ENCODE results near the gene SLC12A7. TPM values are rescaled to one million over a fixed set of nuclear protein-coding genes. Genes with fewer than 3 reads are reported as not detected.
"Not testable (repeated sequence)": the region's sequence is repeated elsewhere in the genome, so short reads cannot be mapped to it uniquely, and the experiment has no call there.

The SLC12A7 gene
- total RNA-seq, 1 donor from 2014 or later, result 24.5 TPM

GRCh38 chr5:1158647-1159340 lies 46.9 kb upstream of the SLC12A7 start:
- Mint-ChIP-seq H3K4me3 (ENCODE audit: unreplicated experiment) (no peak overlapping the region), H3K9me3 (ENCODE audit: unreplicated experiment) (no peaks in the 10 kb centered on the region), H3K4me1 (ENCODE audit: unreplicated experiment) (peaks cover 5% of the 10 kb centered on the region), H3K27me3 (ENCODE audit: unreplicated experiment) (peaks cover 16% of the 10 kb centered on the region), H3K36me3 (ENCODE audit: low read depth, unreplicated experiment) (peaks cover 14% of the 10 kb centered on the region), H3K27ac (ENCODE audit: unreplicated experiment) (no peak overlapping the region)
- no peak for DNase-seq (ENCODE audit: low spot score)
- TF ChIP-seq CTCF (IDR thresholded peaks at IDR 0.05; ENCODE audit: unreplicated experiment), result no peak

- peaks cover 14% of the 10 kb centered on the region for H3K36me3 Mint-ChIP-seq (ENCODE audit: low read depth, unreplicated experiment)
- H3K9me3 Mint-ChIP-seq (ENCODE audit: unreplicated experiment), result not testable (repeated sequence)
- peak overlapping the region; percentile 1 for H3K4me3 Mint-ChIP-seq (ENCODE audit: unreplicated experiment)
Observed at GRCh38 chr5:1157461-1157986, 45.7 kb upstream of the SLC12A7 start.

GRCh38 chr5:1156754-1157460 lies 45.0 kb upstream of the SLC12A7 start:
- Mint-ChIP-seq H3K4me1 (ENCODE audit: unreplicated experiment) (peaks cover 5% of the 10 kb centered on the region), H3K36me3 (ENCODE audit: low read depth, unreplicated experiment) (peaks cover 14% of the 10 kb centered on the region), H3K4me3 (ENCODE audit: unreplicated experiment) (no peak overlapping the region), H3K27me3 (ENCODE audit: unreplicated experiment) (peaks cover 16% of the 10 kb centered on the region), H3K27ac (ENCODE audit: unreplicated experiment) (peak overlapping the region; percentile 36), H3K9me3 (ENCODE audit: unreplicated experiment) (no peaks in the 10 kb centered on the region)
- TF ChIP-seq CTCF (IDR thresholded peaks at IDR 0.05; ENCODE audit: unreplicated experiment), result no peak
- DNase-seq (ENCODE audit: low spot score), result no peak

More at GRCh38 chr5:1157461-1157986, 45.7 kb upstream of the SLC12A7 start:
- DNase-seq (ENCODE audit: low spot score); H3K4me1 Mint-ChIP-seq (ENCODE audit: unreplicated experiment): not testable (repeated sequence)
- H3K27me3 Mint-ChIP-seq (ENCODE audit: unreplicated experiment), result peaks cover 16% of the 10 kb centered on the region
- H3K27ac Mint-ChIP-seq (ENCODE audit: unreplicated experiment), result peak overlapping the region; percentile 28

- Mint-ChIP-seq H3K4me3 (ENCODE audit: unreplicated experiment) (no peak overlapping the region), H3K4me1 (ENCODE audit: unreplicated experiment) (peaks cover 5% of the 10 kb centered on the region), H3K36me3 (ENCODE audit: low read depth, unreplicated experiment) (peaks cover 14% of the 10 kb centered on the region), H3K9me3 (ENCODE audit: unreplicated experiment) (no peaks in the 10 kb centered on the region), H3K27ac (ENCODE audit: unreplicated experiment) (no peak overlapping the region), H3K27me3 (ENCODE audit: unreplicated experiment) (peaks cover 17% of the 10 kb centered on the region)
- DNase-seq (ENCODE audit: low spot score), result no peak
- no peak for TF ChIP-seq CTCF (IDR thresholded peaks at IDR 0.05; ENCODE audit: unreplicated experiment)
Observed at GRCh38 chr5:1156033-1156753, 44.3 kb upstream of the SLC12A7 start.

GRCh38 chr5:1155191-1156032 lies 43.5 kb upstream of the SLC12A7 start:
- no peak for DNase-seq (ENCODE audit: low spot score)
- H3K27me3 Mint-ChIP-seq (ENCODE audit: unreplicated experiment), result peaks cover 18% of the 10 kb centered on the region

More at GRCh38 chr5:1155191-1156032, 43.5 kb upstream of the SLC12A7 start:
- Mint-ChIP-seq H3K27ac (ENCODE audit: unreplicated experiment) (no peak overlapping the region), H3K9me3 (ENCODE audit: unreplicated experiment) (no peaks in the 10 kb centered on the region), H3K36me3 (ENCODE audit: low read depth, unreplicated experiment) (peaks cover 14% of the 10 kb centered on the region), H3K4me3 (ENCODE audit: unreplicated experiment) (no peak overlapping the region), H3K4me1 (ENCODE audit: unreplicated experiment) (peaks cover 5% of the 10 kb centered on the region)
- no peak for TF ChIP-seq CTCF (IDR thresholded peaks at IDR 0.05; ENCODE audit: unreplicated experiment)
